Ovary (tissue), 9 donors: Measurements from ENCODE around the gene PITPNC1. TPM values are rescaled to one million over a fixed set of nuclear protein-coding genes. Genes with fewer than 3 reads are reported as not detected.

ENCODE experiments used
- DNase-seq, 5 donors: peaks; one replicate each; pipeline ENCODE4 v3.0.0-alpha.2; 2019 to 2020
- H3K27ac ChIP-seq, 2 donors: fragments of 200-600 bp; one replicate each; pipeline versions ENCODE4 v1.5.1 to v1.8.0; 2019 to 2022
- H3K27me3 ChIP-seq: fragments of 200-600 bp; one replicate; pipeline ENCODE4 v1.8.0; 2022
- H3K36me3 ChIP-seq: fragments of 200-600 bp; sonication (generic); one replicate; pipeline ENCODE4 v1.5.1; 2019
- H3K4me1 ChIP-seq: one replicate; pipeline ENCODE4 v1.8.1; 2013; ENCODE audit warnings: mild to moderate bottlenecking, moderate library complexity; ENCODE audit not compliant: insufficient read depth
- H3K4me3 ChIP-seq: fragments of 200-600 bp; sonication (generic); one replicate; pipeline ENCODE4 v1.5.1; 2017
- H3K9me3 ChIP-seq, 2 donors: fragments of 200-600 bp in 1 of 2; sonication (generic) in 1 of 2; one replicate each; pipeline versions ENCODE4 v1.5.1 to v1.8.1; 2013 to 2019; ENCODE audit warnings: mild to moderate bottlenecking in 1 of 2, moderate library complexity in 1 of 2
- CTCF ChIP-seq, 3 donors: fragments of 450-650 bp in 2 of 3; fragments of 200-600 bp in 1 of 3; IDR thresholded peaks; one replicate each; pipeline versions ENCODE4 v1.5.1 to v1.8.0; 2016 to 2022; ENCODE audit warnings: antibody characterized with exemption in 3 of 3, mild to moderate bottlenecking in 1 of 3
- EP300 ChIP-seq: sonication (generic); formaldehyde crosslinking; IDR thresholded peaks from one replicate; pipeline ENCODE4 v1.6.1; 2017; ENCODE audit warnings: antibody characterized with exemption
- POLR2A ChIP-seq: fragments of 450-650 bp; IDR thresholded peaks from one replicate; pipeline ENCODE4 v1.6.1; 2017; ENCODE audit warnings: antibody characterized with exemption, mild to moderate bottlenecking, moderate library complexity
- WGBS, 3 donors: extraction: QIAGEN DNeasy Blood & Tissue Kit in 1 of 3; methylation state at CpG; one replicate each; pipeline versions ENCODE4 v1.1.5 to v1.1.7; 2013 to 2017; 5-methylcytosine and 5-hydroxymethylcytosine counted together
- intact Hi-C, 4 donors: fragments of 100-400 bp; cut with DNase I; formaldehyde crosslinking; loops; one replicate each; pipeline versions ENCODE4 v1.11.0 to v1.15.1; 2022 to 2023
- polyA plus RNA-seq, 2 donors: library from polyadenylated mRNA; stranded (reverse); fragments of 200-250 nt in 1 of 2; fragments of 350-450 nt in 1 of 2; fragmentation: Illumina TruSeq in 1 of 2; extraction: RNeasy Lipid Tissue Mini Kit (QIAGEN cat#74804) in 1 of 2; gene quantifications; one replicate each; pipeline ENCODE4 v1.2.3, GENCODE V29; 2013 to 2014
- total RNA-seq, 7 donors: library from RNA; depleted of rRNA in 2 of 7; stranded (reverse); fragments of >200 nt in 2 of 7; fragmentation: NEBNext Ultra II Directional in 3 of 7; extraction: Animal tissue kit (Norgen Biotek cat#: 25700) in 3 of 7; gene quantifications; one replicate each; pipeline versions ENCODE4 v1.1.0 to v1.2.4, GENCODE V29; 2016 to 2023
- donor health status: DM: no; HTN: no; CAD: no; lungs with moderate emphysema.
- donor health status: DM: no; HTN: no; CAD: no.
- donor health status: Bipolar disorder and iron deficiency.
- donor health status: DM: yes; HTN: yes; CAD: no.
- donor health status: DM: no; HTN: no; CAD: no.
- donor health status: DM: yes; HTN: yes; CAD: no.

Gene PITPNC1
- total and polyA plus RNA-seq, 9 donors: 14.9 to 40.9 (median 23.8) TPM

- WGBS, 3 donors: 30 to 37% (median 33%) methylated on average over 7 of the region's 7 CpGs
- H3K9me3 ChIP-seq: no peaks in the 10 kb centered on the region
- TF ChIP-seq CTCF (IDR thresholded peaks at IDR 0.05) (no peak), POLR2A (no peak), EP300 (no peak)
These were observed 119.2 kb downstream of the PITPNC1 start for GRCh38 chr17:67496286-67496685.

GRCh38 chr17:67499685-67500084, 122.6 kb downstream of the PITPNC1 start:
- no peak overlapping the region for H3K4me3 ChIP-seq
- H3K27ac ChIP-seq: no peak overlapping the region
- no peaks in the 10 kb centered on the region for H3K36me3 ChIP-seq
- TF ChIP-seq EP300: no peak
- TF ChIP-seq POLR2A: no peak
- TF ChIP-seq CTCF (IDR thresholded peaks at IDR 0.05): no peak
- no peaks in the 10 kb centered on the region for H3K4me1 ChIP-seq
- 95 to 96% (median 95%) methylated on average over 4 of the region's 4 CpGs for WGBS, 3 donors
- no peaks in the 10 kb centered on the region for H3K27me3 ChIP-seq
- no peaks in the 10 kb centered on the region for H3K9me3 ChIP-seq
- intact Hi-C loops: no loop called here
- no peak for DNase-seq

More at GRCh38 chr17:67496286-67496685, 119.2 kb downstream of the PITPNC1 start:
- H3K27ac ChIP-seq: no peak overlapping the region
- DNase-seq: peak in 2 of 5 donors; percentile 44 to 62
- H3K4me3 ChIP-seq: no peak overlapping the region
- intact Hi-C loops: no loop called here
- H3K4me1 ChIP-seq: peaks cover 5% of the 10 kb centered on the region
- no peaks in the 10 kb centered on the region for H3K36me3 ChIP-seq
- H3K27me3 ChIP-seq: no peaks in the 10 kb centered on the region

- intact Hi-C loops: no loop called here
- H3K27me3 ChIP-seq: no peaks in the 10 kb centered on the region
- no peaks in the 10 kb centered on the region for H3K4me1 ChIP-seq
- no peaks in the 10 kb centered on the region for H3K36me3 ChIP-seq
- TF ChIP-seq CTCF (IDR thresholded peaks at IDR 0.05) (no peak), POLR2A (no peak), EP300 (no peak)
- no peak for DNase-seq
- H3K9me3 ChIP-seq: no peaks in the 10 kb centered on the region
- no peak overlapping the region for H3K4me3 ChIP-seq
- H3K27ac ChIP-seq: no peak overlapping the region
- 56 to 70% (median 64%) methylated on average over 2 of the region's 2 CpGs for WGBS, 3 donors
These were observed 123.2 kb downstream of the PITPNC1 start for GRCh38 chr17:67500261-67500660.

- 94 to 96% (median 95%) methylated on average over 11 of the region's 11 CpGs for WGBS, 3 donors
These were observed 123.7 kb downstream of the PITPNC1 start for GRCh38 chr17:67500677-67501300.

More at GRCh38 chr17:67500677-67501300, 123.7 kb downstream of the PITPNC1 start:
- TF ChIP-seq EP300 (no peak), CTCF (IDR thresholded peaks at IDR 0.05) (no peak), POLR2A (no peak)
- Histone ChIP-seq H3K36me3 (no peaks in the 10 kb centered on the region), H3K27ac (no peak overlapping the region), H3K9me3 (no peaks in the 10 kb centered on the region), H3K4me1 (no peaks in the 10 kb centered on the region), H3K4me3 (no peak overlapping the region), H3K27me3 (no peaks in the 10 kb centered on the region)
- intact Hi-C loops: no loop called here
- DNase-seq: no peak
